UCSD-AML1 (cell line): ENCODE data around the gene OR10A2.
"Not testable (repeated sequence)": the region's sequence is repeated elsewhere in the genome, so short reads cannot be mapped to it uniquely, and the experiment has no call there.

Source experiments
- DNase-seq: peaks from one replicate; lab custom pipeline; 2025; ENCODE audit not compliant: unreplicated experiment; lab: John Stamatoyannopoulos, UW

The OR10A2 gene

GRCh38 chr11:6887711-6888110, 24.9 kb downstream of the OR10A2 start:
- DNase-seq, result not testable (repeated sequence)

- DNase-seq, result no peak
Measured at GRCh38 chr11:6888830-6889229, 26.0 kb downstream of the OR10A2 start.

GRCh38 chr11:6889835-6890234, 27.0 kb downstream of the OR10A2 start:
- no peak for DNase-seq

GRCh38 chr11:6892400-6892799, 29.5 kb downstream of the OR10A2 start, which contains the start of gene OR2D2:
TSS of gene OR2D2 (minus strand) at chr11:6892500. CDS start at chr11:6892500, 0 bp downstream.
- no peak for DNase-seq

GRCh38 chr11:6894097-6894496, 31.2 kb downstream of the OR10A2 start:
- no peak for DNase-seq

- DNase-seq, result no peak
Measured at GRCh38 chr11:6895010-6895409, 32.2 kb downstream of the OR10A2 start.

- DNase-seq, result no peak
Measured at GRCh38 chr11:6898911-6899310, 36.1 kb downstream of the OR10A2 start.

- no peak for DNase-seq
Measured at GRCh38 chr11:6900327-6900999, 37.6 kb downstream of the OR10A2 start.

- DNase-seq, result not testable (repeated sequence)
Measured at GRCh38 chr11:6904804-6905203, 41.9 kb downstream of the OR10A2 start.

GRCh38 chr11:6911378-6911777, 48.5 kb downstream of the OR10A2 start:
- DNase-seq, result no peak

- DNase-seq, result no peak
Measured at GRCh38 chr11:6911948-6912347, 49.1 kb downstream of the OR10A2 start.

GRCh38 chr11:6919698-6920097, 56.8 kb downstream of the OR10A2 start:
- DNase-seq, result no peak

- DNase-seq, result no peak
Measured at GRCh38 chr11:6920702-6921101, 57.8 kb downstream of the OR10A2 start, which contains the start of gene OR2D3. TSS of gene OR2D3 (plus strand) at chr11:6921002. CDS start at chr11:6921002, 0 bp downstream.
